ENCODE data around the gene EML6. TPM values are rescaled to one million over a fixed set of nuclear protein-coding genes. Genes with fewer than 3 reads are reported as not detected.
"Not testable (repeated sequence)": the region's sequence is repeated elsewhere in the genome, so short reads cannot be mapped to it uniquely, and the experiment has no call there.

The EML6 gene
- total RNA-seq, 2 donors from 2014 or later, result 0.96 to 2.0 TPM

- not testable (repeated sequence) for H3K9me3 Mint-ChIP-seq; H3K36me3 Mint-ChIP-seq (ENCODE audit: insufficient read depth in 2 of 2); H3K27me3 Mint-ChIP-seq (ENCODE audit: low read depth); H3K27ac Mint-ChIP-seq; H3K4me1 Mint-ChIP-seq (ENCODE audit: low read depth); DNase-seq; H3K4me3 Mint-ChIP-seq; ATAC-seq (replicated peaks in 1 of 2)
These were observed 149.8 kb downstream of the EML6 start for GRCh38 chr2:54873236-54873635.

GRCh38 chr2:54876764-54877163, 153.3 kb downstream of the EML6 start:
- Mint-ChIP-seq H3K4me3 (no peak overlapping the region), H3K36me3 (ENCODE audit: insufficient read depth in 2 of 2) (no peaks in the 10 kb centered on the region), H3K27me3 (ENCODE audit: low read depth) (peaks cover 6% of the 10 kb centered on the region), H3K9me3 (no peaks in the 10 kb centered on the region), H3K4me1 (ENCODE audit: low read depth) (no peaks in the 10 kb centered on the region), H3K27ac (no peak overlapping the region)
- DNase-seq (no peak), ATAC-seq (replicated peaks in 1 of 2) (no peak)

GRCh38 chr2:54878182-54878581, 154.7 kb downstream of the EML6 start:
- DNase-seq, result no peak

GRCh38 chr2:54879032-54879431, 155.6 kb downstream of the EML6 start:
- ATAC-seq (replicated peaks in 1 of 2) (no peak), DNase-seq (no peak)
- H3K36me3 Mint-ChIP-seq (ENCODE audit: insufficient read depth in 2 of 2), result no peaks in the 10 kb centered on the region
- H3K27ac Mint-ChIP-seq, result no peak overlapping the region
- peaks cover 6% of the 10 kb centered on the region for H3K27me3 Mint-ChIP-seq (ENCODE audit: low read depth)
- no peaks in the 10 kb centered on the region for H3K4me1 Mint-ChIP-seq (ENCODE audit: low read depth)
- no peak overlapping the region for H3K4me3 Mint-ChIP-seq
- H3K9me3 Mint-ChIP-seq, result no peaks in the 10 kb centered on the region

More at GRCh38 chr2:54878182-54878581, 154.7 kb downstream of the EML6 start:
- H3K9me3 Mint-ChIP-seq, result no peaks in the 10 kb centered on the region
- H3K4me3 Mint-ChIP-seq, result no peak overlapping the region
- no peak overlapping the region for H3K27ac Mint-ChIP-seq
- no peak for ATAC-seq (replicated peaks in 1 of 2)
- H3K27me3 Mint-ChIP-seq (ENCODE audit: low read depth), result peaks cover 6% of the 10 kb centered on the region
- H3K4me1 Mint-ChIP-seq (ENCODE audit: low read depth), result no peaks in the 10 kb centered on the region
- H3K36me3 Mint-ChIP-seq (ENCODE audit: insufficient read depth in 2 of 2), result no peaks in the 10 kb centered on the region

GRCh38 chr2:54879598-54880332, 156.3 kb downstream of the EML6 start:
- Mint-ChIP-seq H3K4me1 (ENCODE audit: low read depth) (no peaks in the 10 kb centered on the region), H3K27ac (no peak overlapping the region), H3K27me3 (ENCODE audit: low read depth) (peaks cover 6% of the 10 kb centered on the region), H3K36me3 (ENCODE audit: insufficient read depth in 2 of 2) (no peaks in the 10 kb centered on the region), H3K9me3 (no peaks in the 10 kb centered on the region), H3K4me3 (no peak overlapping the region)
- DNase-seq (no peak), ATAC-seq (replicated peaks in 1 of 2) (no peak)

- DNase-seq (no peak), ATAC-seq (replicated peaks in 1 of 2) (no peak)
- Mint-ChIP-seq H3K27me3 (ENCODE audit: low read depth) (peaks cover 6% of the 10 kb centered on the region), H3K36me3 (ENCODE audit: insufficient read depth in 2 of 2) (no peaks in the 10 kb centered on the region), H3K27ac (no peak overlapping the region), H3K4me1 (ENCODE audit: low read depth) (no peaks in the 10 kb centered on the region), H3K4me3 (no peak overlapping the region), H3K9me3 (no peaks in the 10 kb centered on the region)
These were observed 157.0 kb downstream of the EML6 start for GRCh38 chr2:54880428-54880827.

- H3K36me3 Mint-ChIP-seq (ENCODE audit: insufficient read depth in 2 of 2), result no peaks in the 10 kb centered on the region
- peak in 1 of 2 donors; percentile 16 for DNase-seq
- H3K27me3 Mint-ChIP-seq (ENCODE audit: low read depth), result peaks cover 6% of the 10 kb centered on the region
- no peaks in the 10 kb centered on the region for H3K4me1 Mint-ChIP-seq (ENCODE audit: low read depth)
- ATAC-seq (replicated peaks in 1 of 2), result peak; percentile 57 to 71
- no peaks in the 10 kb centered on the region for H3K9me3 Mint-ChIP-seq
- no peak overlapping the region for H3K4me3 Mint-ChIP-seq
- H3K27ac Mint-ChIP-seq, result no peak overlapping the region
These were observed 158.3 kb downstream of the EML6 start for GRCh38 chr2:54881759-54882158.

GRCh38 chr2:54885891-54886290, 162.4 kb downstream of the EML6 start:
- ATAC-seq (replicated peaks in 1 of 2), result no peak

GRCh38 chr2:54887850-54888545, 164.5 kb downstream of the EML6 start:
- ATAC-seq (replicated peaks in 1 of 2) (no peak), DNase-seq (no peak)
- Mint-ChIP-seq H3K27me3 (ENCODE audit: low read depth) (no peaks in the 10 kb centered on the region), H3K36me3 (ENCODE audit: insufficient read depth in 2 of 2) (no peaks in the 10 kb centered on the region), H3K4me1 (ENCODE audit: low read depth) (no peaks in the 10 kb centered on the region), H3K4me3 (no peak overlapping the region), H3K27ac (no peak overlapping the region), H3K9me3 (no peaks in the 10 kb centered on the region)

More at GRCh38 chr2:54885891-54886290, 162.4 kb downstream of the EML6 start:
- no peak for DNase-seq
- Mint-ChIP-seq H3K27me3 (ENCODE audit: low read depth) (no peaks in the 10 kb centered on the region), H3K4me3 (no peak overlapping the region), H3K27ac (no peak overlapping the region), H3K9me3 (no peaks in the 10 kb centered on the region), H3K4me1 (ENCODE audit: low read depth) (no peaks in the 10 kb centered on the region), H3K36me3 (ENCODE audit: insufficient read depth in 2 of 2) (no peaks in the 10 kb centered on the region)

- H3K27me3 Mint-ChIP-seq (ENCODE audit: low read depth), result no peaks in the 10 kb centered on the region
- H3K4me3 Mint-ChIP-seq, result no peak overlapping the region
- H3K9me3 Mint-ChIP-seq, result no peaks in the 10 kb centered on the region
- no peaks in the 10 kb centered on the region for H3K4me1 Mint-ChIP-seq (ENCODE audit: low read depth)
- no peaks in the 10 kb centered on the region for H3K36me3 Mint-ChIP-seq (ENCODE audit: insufficient read depth in 2 of 2)
- no peak for DNase-seq
- ATAC-seq (replicated peaks in 1 of 2), result no peak
- no peak overlapping the region for H3K27ac Mint-ChIP-seq
These were observed 165.6 kb downstream of the EML6 start for GRCh38 chr2:54889053-54889452.

- Mint-ChIP-seq H3K36me3 (ENCODE audit: insufficient read depth in 2 of 2) (no peaks in the 10 kb centered on the region), H3K4me3 (no peak overlapping the region), H3K27ac (no peak overlapping the region), H3K27me3 (ENCODE audit: low read depth) (no peaks in the 10 kb centered on the region), H3K4me1 (ENCODE audit: low read depth) (peaks cover under 1% of the 10 kb centered on the region), H3K9me3 (no peaks in the 10 kb centered on the region)
- DNase-seq (no peak), ATAC-seq (replicated peaks in 1 of 2) (no peak)
These were observed 168.4 kb downstream of the EML6 start for GRCh38 chr2:54891909-54892308.

- no peaks in the 10 kb centered on the region for H3K9me3 Mint-ChIP-seq
- DNase-seq, result no peak
- peaks cover 17% of the 10 kb centered on the region for H3K4me1 Mint-ChIP-seq (ENCODE audit: low read depth)
- no peaks in the 10 kb centered on the region for H3K36me3 Mint-ChIP-seq (ENCODE audit: insufficient read depth in 2 of 2)
- no peak overlapping the region for H3K4me3 Mint-ChIP-seq
- H3K27me3 Mint-ChIP-seq (ENCODE audit: low read depth), result no peaks in the 10 kb centered on the region
- no peak for ATAC-seq (replicated peaks in 1 of 2)
- no peak overlapping the region for H3K27ac Mint-ChIP-seq
These were observed 171.0 kb downstream of the EML6 start for GRCh38 chr2:54894467-54894866.

- no peak overlapping the region for H3K4me3 Mint-ChIP-seq
- peaks cover 17% of the 10 kb centered on the region for H3K4me1 Mint-ChIP-seq (ENCODE audit: low read depth)
- ATAC-seq (replicated peaks in 1 of 2), result no peak
- H3K9me3 Mint-ChIP-seq, result no peaks in the 10 kb centered on the region
- no peaks in the 10 kb centered on the region for H3K36me3 Mint-ChIP-seq (ENCODE audit: insufficient read depth in 2 of 2)
- H3K27me3 Mint-ChIP-seq (ENCODE audit: low read depth), result no peaks in the 10 kb centered on the region
- H3K27ac Mint-ChIP-seq, result no peak overlapping the region
- no peak for DNase-seq
These were observed 172.3 kb downstream of the EML6 start for GRCh38 chr2:54895730-54896129.
